Naive B cell (primary cell): ENCODE measurements around the gene GOLGA6L10. TPM values are rescaled to one million over a fixed set of nuclear protein-coding genes. Genes with fewer than 3 reads are reported as not detected.
"Not testable (repeated sequence)": the region's sequence is repeated elsewhere in the genome, so short reads cannot be mapped to it uniquely, and the experiment has no call there.

Experiments
- ATAC-seq, 2 donors: fragments of 150-1000 bp; cut with Tn5 transposase; 2 replicates each; pipeline ENCODE4 v1.10.0; 2021; ENCODE audit warnings: low read depth in 2 of 2, mild to moderate bottlenecking in 2 of 2, moderate library complexity in 2 of 2
- DNase-seq: peaks from one replicate; pipeline ENCODE4 v3.0.0; 2022
- H3K27ac Mint-ChIP-seq, 6 donors: one replicate each; pipeline ENCODE4 v1.8.0; 2020 to 2022; ENCODE audit warnings: mild to moderate bottlenecking in 6 of 6, mixed read lengths in 6 of 6, moderate library complexity in 5 of 6, inconsistent platforms in 2 of 6
- H3K27me3 Mint-ChIP-seq, 3 donors: one replicate each; pipeline ENCODE4 v1.8.0; 2021 to 2022; ENCODE audit warnings: mixed read lengths in 3 of 3, mild to moderate bottlenecking in 1 of 3
- H3K36me3 Mint-ChIP-seq, 2 donors: one replicate each; pipeline ENCODE4 v1.8.0; 2020 to 2022; ENCODE audit warnings: mixed read lengths in 2 of 2, inconsistent platforms in 1 of 2, mild to moderate bottlenecking in 1 of 2
- H3K4me1 Mint-ChIP-seq, 3 donors: one replicate each; pipeline ENCODE4 v1.8.0; 2020 to 2022; ENCODE audit warnings: mixed read lengths in 3 of 3, inconsistent platforms in 1 of 3, mild to moderate bottlenecking in 1 of 3, moderate library complexity in 1 of 3
- H3K4me3 Mint-ChIP-seq, 8 donors: one replicate each; pipeline ENCODE4 v1.8.0; 2020 to 2022; ENCODE audit warnings: mild to moderate bottlenecking in 8 of 8, mixed read lengths in 8 of 8, moderate library complexity in 8 of 8, inconsistent platforms in 2 of 8
- H3K9me3 Mint-ChIP-seq, 7 donors: one replicate each; pipeline ENCODE4 v1.8.0; 2020 to 2022; ENCODE audit warnings: mixed read lengths in 7 of 7, mild to moderate bottlenecking in 5 of 7, inconsistent platforms in 2 of 7, moderate library complexity in 1 of 7
- polyA plus RNA-seq, 6 donors: library from polyadenylated mRNA; unstranded; fragments of 300-500 nt; fragmentation: Illumina TruSeq; gene quantifications; one replicate each; pipeline ENCODE4 v1.2.3, GENCODE V29; 2021; ENCODE audit warnings: low read depth in 6 of 6

Gene GOLGA6L10
- polyA plus RNA-seq, 6 donors from 2014 or later: 0.09 to 0.17 (median 0.13) TPM; not detected in 3

DNA sequence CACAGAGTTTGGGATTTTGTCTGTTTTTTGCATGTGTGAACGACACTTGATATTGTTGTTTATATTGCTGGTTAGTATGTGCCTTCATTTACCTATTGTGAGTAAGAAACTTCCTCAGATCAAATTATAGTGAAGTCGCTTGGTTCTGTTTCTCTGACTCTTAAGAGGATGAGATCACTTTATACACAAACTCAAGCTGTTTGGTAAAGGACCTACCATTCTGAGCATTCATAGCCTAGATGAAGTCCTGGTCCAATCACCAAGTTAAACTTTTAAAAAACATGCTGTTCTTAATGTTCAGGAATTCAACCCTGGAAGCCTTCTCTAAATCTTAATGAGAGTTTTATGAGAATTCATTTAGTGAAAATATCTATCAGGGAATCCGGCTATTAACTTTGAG, 15.3 kb upstream of the GOLGA6L10 start:
- H3K36me3 Mint-ChIP-seq, ATAC-seq, H3K4me1 Mint-ChIP-seq, DNase-seq, H3K27ac Mint-ChIP-seq, H3K4me3 Mint-ChIP-seq, H3K27me3 Mint-ChIP-seq, H3K9me3 Mint-ChIP-seq: not testable (repeated sequence)

DNA sequence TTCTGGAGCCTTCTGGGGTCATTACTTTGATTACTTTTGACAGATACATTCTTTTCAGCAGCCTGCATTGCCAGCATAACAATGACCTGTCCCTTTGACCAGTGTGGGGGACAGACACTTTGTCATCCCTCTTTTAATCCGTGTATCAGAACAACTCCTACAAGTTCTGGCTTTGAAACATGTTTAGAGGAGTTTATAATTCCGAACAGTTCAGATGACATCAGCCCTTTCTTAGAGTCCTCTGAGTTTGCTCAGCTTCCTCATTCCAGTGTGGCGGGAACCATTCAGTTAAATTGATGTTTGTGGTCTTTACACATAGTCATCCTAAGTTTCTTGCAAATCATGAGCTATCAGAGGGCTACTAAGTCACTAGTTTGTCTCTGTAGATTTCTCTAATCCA, 13.5 kb upstream of the GOLGA6L10 start:
- not testable (repeated sequence) for DNase-seq, H3K4me1 Mint-ChIP-seq, H3K27me3 Mint-ChIP-seq, H3K36me3 Mint-ChIP-seq, H3K27ac Mint-ChIP-seq, ATAC-seq, H3K4me3 Mint-ChIP-seq, H3K9me3 Mint-ChIP-seq

- DNase-seq, H3K9me3 Mint-ChIP-seq, H3K4me1 Mint-ChIP-seq, H3K4me3 Mint-ChIP-seq, H3K27me3 Mint-ChIP-seq, H3K36me3 Mint-ChIP-seq, ATAC-seq, H3K27ac Mint-ChIP-seq: not testable (repeated sequence)
These were observed 11.3 kb upstream of the GOLGA6L10 start for GRCh38 chr15:82360618-82361017.

GRCh38 chr15:82355055-82355454, 5.8 kb upstream of the GOLGA6L10 start:
- ATAC-seq, H3K4me3 Mint-ChIP-seq, H3K36me3 Mint-ChIP-seq, H3K4me1 Mint-ChIP-seq, H3K27ac Mint-ChIP-seq, H3K27me3 Mint-ChIP-seq, H3K9me3 Mint-ChIP-seq: not testable (repeated sequence)
- peak; percentile 35 for DNase-seq

- not testable (repeated sequence) for H3K4me3 Mint-ChIP-seq, H3K27ac Mint-ChIP-seq, H3K36me3 Mint-ChIP-seq, H3K9me3 Mint-ChIP-seq, ATAC-seq, H3K4me1 Mint-ChIP-seq, H3K27me3 Mint-ChIP-seq
- DNase-seq: peak; percentile 23
These were observed 5.3 kb upstream of the GOLGA6L10 start for GRCh38 chr15:82354546-82354945.

DNA sequence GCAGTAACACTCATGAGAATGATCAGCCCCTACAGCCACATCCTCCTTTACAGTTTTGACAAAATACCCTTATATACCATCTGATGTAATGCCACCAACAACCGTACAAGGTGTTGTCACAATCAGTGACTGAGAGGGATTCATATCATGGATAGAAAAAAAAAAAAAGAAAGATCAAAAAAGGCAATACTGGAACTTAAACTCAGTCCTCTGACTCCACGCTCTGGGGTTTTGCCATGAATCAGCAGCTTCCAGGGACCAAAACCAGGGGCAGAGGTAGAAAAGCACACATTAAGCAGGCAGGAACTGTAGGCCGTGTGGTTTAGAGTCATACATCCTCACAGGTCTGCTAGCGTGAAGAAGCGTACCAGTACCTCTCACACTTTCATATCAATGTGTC, 1.6 kb downstream of the GOLGA6L10 start:
- H3K4me3 Mint-ChIP-seq, DNase-seq, H3K9me3 Mint-ChIP-seq, H3K4me1 Mint-ChIP-seq, H3K27ac Mint-ChIP-seq, H3K36me3 Mint-ChIP-seq, ATAC-seq, H3K27me3 Mint-ChIP-seq: not testable (repeated sequence)

GRCh38 chr15:82345176-82345575, 4.1 kb downstream of the GOLGA6L10 start:
- not testable (repeated sequence) for H3K36me3 Mint-ChIP-seq, H3K27me3 Mint-ChIP-seq

DNA sequence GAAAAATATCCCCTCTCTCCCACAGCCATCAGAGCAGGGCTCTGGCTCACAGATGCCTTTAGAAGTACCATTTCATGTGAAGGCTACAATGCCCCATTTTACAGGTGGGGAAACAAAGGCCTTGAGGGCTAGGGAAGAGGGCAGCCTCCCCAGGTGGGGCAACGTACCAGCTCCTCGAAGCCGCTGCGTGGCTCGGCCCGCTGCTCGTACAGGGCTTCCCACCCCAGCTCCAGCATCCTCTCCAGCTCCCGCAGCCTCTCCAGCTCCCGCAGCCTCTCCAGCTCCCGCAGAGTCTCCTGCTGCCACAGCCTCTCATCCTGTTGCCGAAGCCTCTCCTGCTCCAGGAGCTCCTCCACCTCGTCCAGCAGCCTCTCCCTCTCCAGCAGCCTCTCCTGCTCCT, 4.9 kb downstream of the GOLGA6L10 start:
- not testable (repeated sequence) for H3K4me3 Mint-ChIP-seq, H3K36me3 Mint-ChIP-seq, H3K9me3 Mint-ChIP-seq, H3K27me3 Mint-ChIP-seq, H3K27ac Mint-ChIP-seq, ATAC-seq, DNase-seq, H3K4me1 Mint-ChIP-seq

More at GRCh38 chr15:82345176-82345575, 4.1 kb downstream of the GOLGA6L10 start:
- DNase-seq, H3K4me3 Mint-ChIP-seq, H3K4me1 Mint-ChIP-seq, H3K9me3 Mint-ChIP-seq, ATAC-seq: not testable (repeated sequence)
- peak overlapping the region in 1 of 6 donors; percentile 53 for H3K27ac Mint-ChIP-seq

DNA sequence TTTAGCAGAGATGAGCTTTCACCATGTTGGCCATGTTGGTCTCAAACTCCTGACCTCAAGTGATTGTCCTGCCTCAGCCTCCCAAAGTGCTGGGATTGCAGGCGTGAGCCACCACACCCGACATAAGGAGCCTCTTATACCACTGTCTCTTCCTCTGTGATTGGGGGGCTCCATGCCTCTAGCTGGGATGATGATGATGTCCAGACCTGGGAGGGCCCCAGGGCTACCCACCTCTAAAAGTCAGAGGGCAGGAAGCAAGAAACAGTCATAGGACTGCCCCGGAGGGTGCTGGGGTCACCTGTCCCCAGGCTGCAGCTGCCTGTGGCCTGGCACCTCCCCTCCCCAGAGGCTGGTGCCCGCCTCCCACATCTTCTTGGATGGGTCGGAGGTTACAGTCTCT, 5.4 kb downstream of the GOLGA6L10 start:
- H3K36me3 Mint-ChIP-seq, ATAC-seq, H3K4me1 Mint-ChIP-seq, H3K4me3 Mint-ChIP-seq, H3K27ac Mint-ChIP-seq, H3K9me3 Mint-ChIP-seq, DNase-seq, H3K27me3 Mint-ChIP-seq: not testable (repeated sequence)

- H3K4me3 Mint-ChIP-seq, H3K36me3 Mint-ChIP-seq, H3K27me3 Mint-ChIP-seq, ATAC-seq, H3K4me1 Mint-ChIP-seq, H3K9me3 Mint-ChIP-seq: not testable (repeated sequence)
- peak; percentile 27 for DNase-seq
- H3K27ac Mint-ChIP-seq: peak overlapping the region in 1 of 6 donors; percentile 66
These were observed 6.5 kb downstream of the GOLGA6L10 start for GRCh38 chr15:82342632-82343374.

- not testable (repeated sequence) for H3K4me3 Mint-ChIP-seq, H3K4me1 Mint-ChIP-seq, H3K9me3 Mint-ChIP-seq, H3K27me3 Mint-ChIP-seq, DNase-seq, ATAC-seq, H3K27ac Mint-ChIP-seq, H3K36me3 Mint-ChIP-seq
These were observed 10.7 kb downstream of the GOLGA6L10 start for GRCh38 chr15:82338573-82338972.

- H3K27ac Mint-ChIP-seq, DNase-seq, H3K36me3 Mint-ChIP-seq, H3K27me3 Mint-ChIP-seq, H3K9me3 Mint-ChIP-seq, H3K4me3 Mint-ChIP-seq, ATAC-seq, H3K4me1 Mint-ChIP-seq: not testable (repeated sequence)
These were observed 11.2 kb downstream of the GOLGA6L10 start for GRCh38 chr15:82338053-82338452.

DNA sequence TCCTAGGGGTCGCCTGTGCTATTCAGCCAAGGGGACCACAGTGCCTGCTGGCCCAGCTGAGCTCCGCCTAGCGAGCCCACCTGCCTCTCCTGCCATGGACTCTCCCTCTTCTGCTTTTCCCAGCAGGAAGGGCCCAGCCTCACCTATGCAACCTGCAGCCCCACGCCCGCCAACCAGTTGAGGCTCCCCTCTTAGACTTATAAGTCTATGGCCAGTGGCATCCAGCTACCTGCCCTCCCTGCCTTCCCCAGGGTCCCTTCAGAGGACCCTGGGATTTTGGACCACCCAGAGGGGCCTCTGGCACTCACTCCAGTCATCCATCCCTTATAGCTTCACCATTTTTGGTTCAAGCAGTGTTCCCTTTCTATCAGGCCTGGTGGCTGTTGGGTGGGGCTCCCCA, 12.2 kb downstream of the GOLGA6L10 start:
- DNase-seq, H3K4me1 Mint-ChIP-seq, ATAC-seq, H3K27ac Mint-ChIP-seq, H3K4me3 Mint-ChIP-seq, H3K27me3 Mint-ChIP-seq, H3K36me3 Mint-ChIP-seq, H3K9me3 Mint-ChIP-seq: not testable (repeated sequence)

- DNase-seq, H3K9me3 Mint-ChIP-seq, H3K4me1 Mint-ChIP-seq, H3K36me3 Mint-ChIP-seq, ATAC-seq, H3K27ac Mint-ChIP-seq, H3K27me3 Mint-ChIP-seq: not testable (repeated sequence)
- peak overlapping the region in 1 of 8 donors; percentile 52 for H3K4me3 Mint-ChIP-seq
These were observed 13.1 kb downstream of the GOLGA6L10 start for GRCh38 chr15:82336180-82336647.

- ATAC-seq, DNase-seq, H3K9me3 Mint-ChIP-seq, H3K27me3 Mint-ChIP-seq, H3K4me3 Mint-ChIP-seq, H3K4me1 Mint-ChIP-seq, H3K36me3 Mint-ChIP-seq, H3K27ac Mint-ChIP-seq: not testable (repeated sequence)
These were observed 14.3 kb downstream of the GOLGA6L10 start for GRCh38 chr15:82335006-82335405.
